MM.1S (cell line): ENCODE measurements around the gene MAPKAPK3.

Experiments used
- CTCF ChIP-seq: fragments of 300-600 bp; sonication (generic); IDR thresholded peaks from 2 replicates; pipeline ENCODE4 v1.5.1; 2016; ENCODE audit warnings: antibody characterized with exemption, low read length, mixed read lengths
- EZH2phosphoT487 ChIP-seq: fragments of 300-600 bp; sonication (generic); IDR thresholded peaks from 2 replicates; pipeline ENCODE4 v1.6.1; 2018; ENCODE audit warnings: antibody characterized with exemption, low read length

- TF ChIP-seq CTCF = no peak
- no peak for TF ChIP-seq EZH2phosphoT487
Observed at GRCh38 chr3:50655009-50655830, 38.3 kb downstream of the MAPKAPK3 start.
